ENCODE results near the gene GJC1.

Gene GJC1

GRCh38 chr17:44775838-44776621 is 54.1 kb downstream of the GJC1 start:
- peak in 1 of 2 experiments; percentile 81 for DNase-seq

GRCh38 chr17:44775136-44775837 is 54.8 kb downstream of the GJC1 start:
- DNase-seq, result peak; percentile 97

DNA sequence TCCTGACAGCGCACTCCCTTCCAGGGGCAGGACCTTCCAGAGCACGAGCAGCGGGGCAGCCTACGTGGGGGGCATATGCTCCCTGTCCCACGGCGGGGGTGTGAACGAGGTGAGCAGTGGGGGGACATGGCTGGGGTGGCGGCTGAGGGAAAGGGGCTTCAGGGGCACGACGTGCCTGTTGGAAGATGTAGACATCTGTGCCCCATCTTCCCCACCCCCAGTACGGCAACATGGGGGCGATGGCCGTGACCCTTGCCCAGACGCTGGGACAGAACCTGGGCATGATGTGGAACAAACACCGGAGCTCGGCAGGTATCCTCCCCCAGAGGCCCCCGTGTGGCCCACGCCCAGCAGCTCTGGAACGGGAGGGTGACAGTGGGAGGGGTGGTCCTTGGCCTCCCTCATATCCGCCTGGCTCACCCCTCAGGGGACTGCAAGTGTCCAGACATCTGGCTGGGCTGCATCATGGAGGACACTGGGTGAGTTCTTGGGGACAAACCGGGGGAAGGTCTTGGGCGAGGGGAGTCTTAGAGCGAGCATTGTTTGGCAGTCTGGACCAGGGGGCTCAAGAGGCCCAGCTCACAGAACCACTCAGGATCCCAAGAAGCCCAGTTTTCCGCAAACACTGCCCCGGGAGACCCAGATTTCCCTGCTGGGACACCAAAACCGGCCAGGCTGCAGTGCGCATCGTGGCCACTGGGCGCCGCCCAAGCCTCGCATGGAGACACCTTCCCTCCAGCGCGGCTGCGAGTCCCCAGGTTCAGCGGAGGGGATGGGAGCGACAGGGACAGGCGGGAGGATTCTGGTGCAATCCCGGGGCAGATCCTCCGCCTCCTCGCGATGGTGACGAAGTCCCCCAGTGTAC is 55.6 kb downstream of the GJC1 start:
- peak; percentile 75 to 81 for DNase-seq

DNA sequence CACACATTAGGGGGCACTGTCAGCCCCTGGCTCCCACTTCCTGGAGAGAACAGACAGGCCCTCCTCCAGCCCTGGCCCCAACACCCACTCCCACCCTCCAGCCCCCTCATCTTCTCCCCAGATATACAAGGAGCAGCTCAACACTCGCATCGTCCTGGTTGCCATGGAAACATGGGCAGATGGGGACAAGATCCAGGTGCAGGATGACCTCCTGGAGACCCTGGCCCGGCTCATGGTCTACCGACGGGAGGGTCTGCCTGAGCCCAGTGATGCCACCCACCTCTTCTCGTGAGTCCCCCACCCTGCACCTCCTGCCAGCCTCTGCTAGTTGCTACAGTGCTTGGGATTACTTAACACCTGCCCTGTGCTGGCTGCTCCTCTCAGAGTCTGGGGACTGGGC is 56.9 kb downstream of the GJC1 start:
- no peak for DNase-seq

GRCh38 chr17:44772308-44773045 is 57.6 kb downstream of the GJC1 start:
- no peak for DNase-seq

DNA sequence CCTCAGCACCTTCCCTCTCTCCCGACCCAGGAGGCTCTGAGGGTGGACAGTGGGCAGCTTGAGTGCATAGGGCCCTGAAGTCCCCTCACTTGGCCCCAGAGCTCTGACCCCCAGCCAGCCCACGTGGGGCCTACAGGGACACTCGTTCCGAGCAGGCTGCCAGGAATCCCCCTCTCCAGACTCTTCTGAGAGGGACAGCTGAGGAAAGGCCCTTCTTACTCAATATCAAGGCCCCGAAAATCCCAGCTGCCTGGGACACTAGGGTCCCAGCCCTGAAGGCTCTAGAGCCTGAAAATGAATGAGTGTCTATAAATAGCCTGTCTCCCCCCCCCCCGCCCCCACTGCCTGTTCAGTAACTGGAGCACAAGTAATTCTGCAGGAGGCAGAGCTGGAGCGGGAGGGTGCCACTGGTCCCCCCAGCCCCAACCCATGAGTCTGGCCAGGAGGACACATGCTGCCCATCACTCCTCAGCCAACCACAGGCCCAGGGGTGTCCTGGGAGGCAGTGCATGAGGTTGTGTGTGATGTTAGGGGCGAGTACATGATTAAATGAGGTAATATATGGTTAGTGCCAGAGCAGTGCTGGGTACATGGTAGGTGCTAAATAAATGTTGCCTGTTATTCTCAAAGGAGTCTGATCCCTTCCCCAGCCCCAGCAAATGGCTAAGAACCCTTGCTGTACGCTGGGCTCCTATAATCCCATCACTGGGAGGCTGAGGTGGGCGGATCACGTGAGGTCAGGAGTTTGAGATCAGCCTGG is 59.7 kb downstream of the GJC1 start:
- DNase-seq, result no peak

DNA sequence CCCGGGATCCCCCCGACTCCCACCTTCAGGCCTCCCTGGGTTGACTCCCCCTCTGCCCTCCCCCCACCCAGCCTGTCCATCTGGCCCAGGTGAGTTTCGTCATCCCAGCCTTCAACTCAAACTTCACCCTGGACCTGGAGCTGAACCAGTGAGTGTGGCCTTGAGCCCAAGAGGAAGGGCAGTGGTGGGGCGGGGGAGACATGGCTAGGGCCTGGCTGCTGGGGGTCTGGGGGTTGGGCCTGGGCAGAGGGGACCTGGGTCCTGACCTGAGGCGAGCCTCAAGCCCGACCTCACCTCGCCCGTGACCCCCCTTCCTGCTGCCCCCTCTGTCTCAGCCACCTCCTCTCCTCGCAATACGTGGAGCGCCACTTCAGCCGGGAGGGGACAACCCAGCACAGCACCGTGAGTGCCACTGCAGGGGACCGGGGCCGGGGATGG is 60.4 kb downstream of the GJC1 start:
- no peak for DNase-seq

- DNase-seq, result no peak
Observed at GRCh38 chr17:44769230-44769629, 60.9 kb downstream of the GJC1 start.

- DNase-seq, result peak; percentile 40 to 43
Observed at GRCh38 chr17:44768505-44769142, 61.5 kb downstream of the GJC1 start.

DNA sequence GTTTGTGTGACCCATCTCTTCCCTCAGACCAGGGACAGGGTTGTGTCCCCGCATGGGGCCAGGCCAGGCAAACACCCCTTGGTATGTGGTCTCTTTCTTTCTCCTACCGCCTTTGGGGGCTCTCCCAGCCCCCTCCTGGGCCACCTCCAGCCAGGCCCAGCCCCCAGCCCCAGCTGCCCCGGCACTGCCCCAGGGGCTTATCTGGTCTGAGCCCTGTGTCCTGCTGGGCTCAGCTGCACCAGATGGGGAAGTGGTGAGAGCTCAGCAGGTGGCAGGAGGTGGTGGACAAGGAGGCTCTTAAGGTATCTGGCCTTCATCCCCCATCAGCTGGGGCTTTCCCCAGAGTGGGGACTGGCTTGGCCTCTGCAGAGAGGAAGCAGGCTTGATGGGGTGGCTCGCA is 62.6 kb downstream of the GJC1 start:
- DNase-seq, result no peak

- no peak for DNase-seq
Observed at GRCh38 chr17:44766409-44767038, 63.6 kb downstream of the GJC1 start.

- DNase-seq, result no peak
Observed at GRCh38 chr17:44765965-44766364, 64.1 kb downstream of the GJC1 start.

DNA sequence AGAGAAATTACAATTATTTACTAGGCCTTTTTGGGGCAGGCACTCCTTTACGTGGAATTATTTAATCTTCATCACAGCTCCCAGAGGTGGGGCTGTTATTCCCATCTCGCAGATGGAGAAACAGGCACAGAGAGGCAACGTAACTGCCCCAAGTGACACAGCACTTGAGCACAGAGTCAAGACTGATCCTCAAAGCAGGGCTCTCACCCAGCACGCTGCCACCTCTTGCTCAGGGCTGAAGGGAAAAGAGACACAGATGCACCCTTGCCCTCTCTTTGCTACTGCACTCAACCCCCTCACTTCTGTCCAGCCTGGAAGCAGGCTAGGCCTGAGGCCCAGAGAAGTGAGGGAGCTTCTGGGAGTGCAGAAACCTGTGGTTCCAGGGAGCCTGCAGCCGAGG is 66.9 kb downstream of the GJC1 start:
- DNase-seq, result no peak

DNA sequence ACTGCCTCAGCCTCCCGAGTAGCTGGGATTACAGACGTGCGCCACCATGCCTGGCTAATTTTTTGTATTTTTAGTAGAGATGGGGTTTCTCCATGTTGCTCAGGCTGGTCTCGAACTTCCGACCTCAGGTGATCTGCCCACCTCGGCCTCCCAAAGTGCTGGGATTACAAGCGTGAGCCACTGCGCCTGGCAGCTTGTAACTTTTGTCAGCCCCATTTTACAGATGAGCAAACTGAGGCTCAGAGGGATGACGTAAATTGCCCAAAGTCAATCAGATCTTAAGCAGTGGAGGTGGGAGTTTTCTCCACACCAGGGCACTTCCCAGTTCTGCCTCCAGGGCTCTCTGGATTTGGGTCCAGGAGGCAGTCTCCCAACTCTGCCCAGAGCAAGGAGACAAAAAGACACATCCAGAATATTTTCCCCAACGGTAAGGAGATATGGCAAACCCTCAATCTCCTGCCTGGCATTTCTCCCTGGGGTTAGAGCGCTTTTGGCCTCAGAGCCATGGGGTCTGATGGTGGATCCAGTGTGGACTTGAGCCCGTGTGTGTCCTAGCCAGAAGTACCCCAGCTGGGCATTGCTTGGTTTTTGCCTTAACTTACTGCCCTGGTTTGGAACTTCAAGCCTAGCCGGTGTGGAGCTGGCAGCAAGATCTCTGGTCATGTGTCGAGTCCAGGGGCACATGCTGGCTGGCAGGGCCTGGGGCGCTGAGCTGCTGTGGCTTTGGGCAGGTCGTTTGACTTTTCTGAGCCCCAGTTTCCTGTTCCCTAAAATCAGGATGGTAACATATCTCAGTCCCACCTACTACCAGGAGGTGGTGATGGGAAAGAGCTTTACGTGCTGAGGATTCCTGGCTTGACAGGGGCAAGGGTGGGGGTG is 67.9 kb downstream of the GJC1 start:
- no peak for DNase-seq

- DNase-seq, result no peak
Observed at GRCh38 chr17:44760474-44761308, 69.4 kb downstream of the GJC1 start.

GRCh38 chr17:44759916-44760243 is 70.2 kb downstream of the GJC1 start:
- DNase-seq, result no peak

GRCh38 chr17:44759086-44759915 is 70.8 kb downstream of the GJC1 start:
- DNase-seq, result no peak

Measured in Kasumi-1 (cell line).